SU-DHL-6 (cell line): Measurements from ENCODE around the gene SCN2B.

Source experiments
- EZH2phosphoT487 ChIP-seq: fragments of 200-600 bp; sonication (generic), shearing (Covaris generic); conservative IDR thresholded peaks from 2 replicates; pipeline ENCODE4 v1.6.1; 2018; ENCODE audit warnings: mild to moderate bottlenecking, antibody characterized with exemption, low read length, moderate library complexity, mixed read lengths
- TF ChIP-seq, protein P1 (sequence below): fragments of 200-600 bp; sonication (generic); IDR thresholded peaks from one replicate; pipeline ENCODE4 v1.5.1; 2017; ENCODE audit warnings: antibody characterized with exemption, mild to moderate bottlenecking, low read length, moderate library complexity; ENCODE audit not compliant: insufficient read depth, poor library complexity, severe bottlenecking

DNA sequence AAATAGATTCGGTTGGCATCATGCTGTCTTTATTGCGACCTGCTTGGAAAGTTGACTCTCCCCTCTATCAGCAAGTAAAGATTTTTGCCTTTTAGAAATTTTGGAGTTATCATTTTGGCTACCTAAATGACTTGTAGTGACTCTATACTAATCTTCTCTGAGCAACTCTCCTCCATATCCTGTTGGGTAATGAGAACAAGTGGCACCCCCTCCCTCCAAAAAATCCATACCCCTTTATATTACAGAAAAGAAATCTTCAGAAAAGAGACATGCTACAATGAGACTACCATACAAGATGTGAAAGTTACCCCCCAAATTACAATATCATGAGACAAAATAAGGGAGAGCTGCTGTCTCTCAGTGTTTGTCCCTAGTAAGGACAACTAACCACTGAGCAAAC, 47.1 kb upstream of the SCN2B start:
- TF ChIP-seq, protein P1, sequence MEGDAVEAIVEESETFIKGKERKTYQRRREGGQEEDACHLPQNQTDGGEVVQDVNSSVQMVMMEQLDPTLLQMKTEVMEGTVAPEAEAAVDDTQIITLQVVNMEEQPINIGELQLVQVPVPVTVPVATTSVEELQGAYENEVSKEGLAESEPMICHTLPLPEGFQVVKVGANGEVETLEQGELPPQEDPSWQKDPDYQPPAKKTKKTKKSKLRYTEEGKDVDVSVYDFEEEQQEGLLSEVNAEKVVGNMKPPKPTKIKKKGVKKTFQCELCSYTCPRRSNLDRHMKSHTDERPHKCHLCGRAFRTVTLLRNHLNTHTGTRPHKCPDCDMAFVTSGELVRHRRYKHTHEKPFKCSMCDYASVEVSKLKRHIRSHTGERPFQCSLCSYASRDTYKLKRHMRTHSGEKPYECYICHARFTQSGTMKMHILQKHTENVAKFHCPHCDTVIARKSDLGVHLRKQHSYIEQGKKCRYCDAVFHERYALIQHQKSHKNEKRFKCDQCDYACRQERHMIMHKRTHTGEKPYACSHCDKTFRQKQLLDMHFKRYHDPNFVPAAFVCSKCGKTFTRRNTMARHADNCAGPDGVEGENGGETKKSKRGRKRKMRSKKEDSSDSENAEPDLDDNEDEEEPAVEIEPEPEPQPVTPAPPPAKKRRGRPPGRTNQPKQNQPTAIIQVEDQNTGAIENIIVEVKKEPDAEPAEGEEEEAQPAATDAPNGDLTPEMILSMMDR: no peak
- no peak for TF ChIP-seq EZH2phosphoT487
